Endothelial cell of umbilical vein (primary cell): ENCODE results near the gene TFIP11. TPM values are rescaled to one million over a fixed set of nuclear protein-coding genes. Genes with fewer than 3 reads are reported as not detected.

Experiments
- BruUV-seq: library from RNA; stranded (reverse); fragments of 400-500 nt; replicated peaks from 2 replicates; lab custom pipeline; 2021; lab: Mats Ljungman, UMichigan
- CTCF ChIA-PET: fragments of 300-600, 350-600 bp; sonication (Branson Sonifier 250); formaldehyde crosslinking; loops from one replicate; lab custom pipeline; 2021; ENCODE audit warnings: antibody characterized with exemption, inconsistent platforms; lab: Charles Lee
- POLR2A ChIA-PET: fragments of 300-600, 350-600 bp; sonication (Branson Sonifier 250); formaldehyde crosslinking; loops from one replicate; lab custom pipeline; 2021; ENCODE audit warnings: antibody characterized with exemption, inconsistent platforms; lab: Charles Lee
- DNase-seq: peaks from one replicate; pipeline ENCODE4 v3.0.0-alpha.2; 2011; ENCODE audit warnings: low read depth, low spot score
- FAIRE-seq: peaks from 2 replicates; lab custom pipeline; 2011; peaks lifted over from hg19 to GRCh38; lab: Jason Lieb, UNC
- H2AFZ ChIP-seq: 2 replicates; pipeline ENCODE4 v1.6.0; 2012; ENCODE audit warnings: low read depth, low read length, control low read depth, inconsistent platforms
- H3K27ac ChIP-seq: 2 replicates; pipeline ENCODE4 v1.5.1; 2011; ENCODE audit warnings: low read depth, mild to moderate bottlenecking, control low read depth, low read length, moderate library complexity; ENCODE audit not compliant: insufficient read depth
- H3K27me3 ChIP-seq, 2 experiments: 2 replicates each; pipeline versions ENCODE4 v1.6.0 to v1.6.1; 2011; ENCODE audit warnings: low read length in 2 of 2, mixed read lengths in 1 of 2; ENCODE audit not compliant: control insufficient read depth in 2 of 2, insufficient read depth in 2 of 2
- H3K36me3 ChIP-seq, 2 experiments: 2 replicates in 1 of 2; 3 replicates in 1 of 2; pipeline ENCODE4 v1.5.1; 2011; ENCODE audit warnings: low read length in 2 of 2, mild to moderate bottlenecking in 1 of 2, moderate library complexity in 1 of 2; ENCODE audit not compliant: control insufficient read depth in 2 of 2, insufficient read depth in 2 of 2; ENCODE audit errors: extremely low read depth in 1 of 2
- H3K4me1 ChIP-seq: 3 replicates; pipeline ENCODE4 v1.5.1; 2011; ENCODE audit warnings: mild to moderate bottlenecking, low read length; ENCODE audit not compliant: control insufficient read depth, insufficient read depth; ENCODE audit errors: extremely low read depth
- H3K4me2 ChIP-seq: 2 replicates; pipeline ENCODE4 v1.6.1; 2011; ENCODE audit warnings: low read length, control low read depth, mixed read lengths; ENCODE audit not compliant: insufficient read depth
- H3K4me3 ChIP-seq, 3 experiments: fragments of 200-600 bp in 1 of 3; sonication (generic), shearing (Covaris generic) in 1 of 3; replicated peaks in 1 of 3; 2 replicates each; pipeline ENCODE4 v1.5.1; 2011 to 2016; ENCODE audit warnings: control low read depth in 3 of 3, low read length in 3 of 3, mild to moderate bottlenecking in 2 of 3, inconsistent platforms in 1 of 3, low read depth in 1 of 3, moderate library complexity in 1 of 3; ENCODE audit not compliant: insufficient read depth in 1 of 3
- H3K79me2 ChIP-seq: 2 replicates; pipeline ENCODE4 v1.6.0; 2012; ENCODE audit warnings: low read length, inconsistent platforms; ENCODE audit not compliant: control insufficient read depth, insufficient read depth
- H3K9ac ChIP-seq: replicated peaks from 2 replicates; pipeline ENCODE3; 2011; ENCODE audit warnings: low read length, control low read depth; ENCODE audit not compliant: insufficient read depth; ENCODE audit errors: extremely low read depth
- H3K9me1 ChIP-seq: replicated peaks from 3 replicates; pipeline ENCODE4 v1.6.0; 2011; ENCODE audit warnings: mild to moderate bottlenecking, low read length; ENCODE audit not compliant: control insufficient read depth, insufficient read depth; ENCODE audit errors: extremely low read depth
- H3K9me3 ChIP-seq: replicated peaks from 2 replicates; pipeline ENCODE4 v1.5.1; 2012; ENCODE audit warnings: low read length, inconsistent platforms; ENCODE audit not compliant: control insufficient read depth, insufficient read depth
- H4K20me1 ChIP-seq: replicated peaks from 2 replicates; pipeline ENCODE3; 2011; ENCODE audit warnings: mild to moderate bottlenecking, low read length; ENCODE audit not compliant: control insufficient read depth, insufficient read depth; ENCODE audit errors: extremely low read depth
- EZH2 ChIP-seq: IDR thresholded peaks from 2 replicates; pipeline ENCODE4 v1.6.1; 2012; ENCODE audit warnings: borderline replicate concordance, low read depth, mild to moderate bottlenecking, moderate library complexity, low read length, inconsistent platforms; ENCODE audit not compliant: severe bottlenecking
- FOS ChIP-seq: IDR thresholded peaks from 2 replicates; pipeline ENCODE4 v1.6.1; 2011; ENCODE audit warnings: mild to moderate bottlenecking, low read length, moderate library complexity, borderline replicate concordance; ENCODE audit not compliant: insufficient read depth
- GATA2 ChIP-seq: IDR thresholded peaks from 2 replicates; pipeline ENCODE4 v1.7.0; 2011; ENCODE audit warnings: low read depth, mild to moderate bottlenecking, moderate library complexity, mixed read lengths, low read length; ENCODE audit not compliant: insufficient read length, insufficient read depth
- JUN ChIP-seq: IDR thresholded peaks from 2 replicates; pipeline ENCODE4 v1.6.1; 2011; ENCODE audit warnings: borderline replicate concordance, low read depth; ENCODE audit not compliant: insufficient read length, insufficient read depth
- MAX ChIP-seq: IDR thresholded peaks from 2 replicates; pipeline ENCODE4 v1.6.1; 2011; ENCODE audit not compliant: insufficient read depth, insufficient read length
- MYC ChIP-seq: IDR thresholded peaks from one replicate; pipeline ENCODE4 v1.6.1; 2011; ENCODE audit warnings: mild to moderate bottlenecking, low read depth, low read length
- POLR2A ChIP-seq: IDR thresholded peaks from 2 replicates; pipeline ENCODE4 v1.6.1; 2012; ENCODE audit warnings: low read depth, mild to moderate bottlenecking, control low read depth, low read length
- POLR2AphosphoS5 ChIP-seq: IDR thresholded peaks from 2 replicates; pipeline ENCODE4 v1.6.1; 2012; ENCODE audit warnings: low read depth, mild to moderate bottlenecking, control low read depth, low read length, moderate library complexity; ENCODE audit not compliant: insufficient read depth
- dilution Hi-C: fragments of 300-500 bp; cut with MboI; formaldehyde crosslinking; loops from one replicate; pipeline ENCODE4 v1.15.0; 2019; ENCODE audit warnings: low sequenced_read_pairs; ENCODE audit not compliant: extremely low pct_ligation_motif_present
- intact Hi-C: fragments of 100-400 bp; cut with micrococcal nuclease; formaldehyde crosslinking; loops from one replicate; pipeline ENCODE4 v1.10.0; 2022
- polyA plus RNA-seq, 4 experiments: library from polyadenylated mRNA; depleted of rRNA in 3 of 4; stranded (reverse) in 3 of 4; unstranded in 1 of 4; fragments of >200 nt; gene quantifications; 2 replicates each; pipeline versions ENCODE4 v1.2.1 to v1.2.3, GENCODE V29; 2011 to 2012; ENCODE audit warnings: missing spikeins in 1 of 4
- total RNA-seq: library from RNA; stranded (reverse); gene quantifications from 2 replicates; pipeline ENCODE4 v1.2.3, GENCODE V29; 2021
- TF ChIP-seq, protein P1 (sequence below), 2 donors: IDR thresholded peaks; 1 replicate in 1 of 2; 2 replicates in 1 of 2; pipeline ENCODE4 v1.5.1; 2011; ENCODE audit warnings: low read length in 2 of 2, mild to moderate bottlenecking in 2 of 2, moderate library complexity in 2 of 2, control low read depth in 1 of 2, inconsistent platforms in 1 of 2, low read depth in 1 of 2; ENCODE audit not compliant: insufficient read depth in 1 of 2; ENCODE audit errors: extremely low read depth in 1 of 2

Gene TFIP11
- total and polyA plus RNA-seq, 2 donors (not counting 3 experiments of a cell fraction or from before 2014, with no cell fraction given), result 35.7 to 54.9 TPM

DNA sequence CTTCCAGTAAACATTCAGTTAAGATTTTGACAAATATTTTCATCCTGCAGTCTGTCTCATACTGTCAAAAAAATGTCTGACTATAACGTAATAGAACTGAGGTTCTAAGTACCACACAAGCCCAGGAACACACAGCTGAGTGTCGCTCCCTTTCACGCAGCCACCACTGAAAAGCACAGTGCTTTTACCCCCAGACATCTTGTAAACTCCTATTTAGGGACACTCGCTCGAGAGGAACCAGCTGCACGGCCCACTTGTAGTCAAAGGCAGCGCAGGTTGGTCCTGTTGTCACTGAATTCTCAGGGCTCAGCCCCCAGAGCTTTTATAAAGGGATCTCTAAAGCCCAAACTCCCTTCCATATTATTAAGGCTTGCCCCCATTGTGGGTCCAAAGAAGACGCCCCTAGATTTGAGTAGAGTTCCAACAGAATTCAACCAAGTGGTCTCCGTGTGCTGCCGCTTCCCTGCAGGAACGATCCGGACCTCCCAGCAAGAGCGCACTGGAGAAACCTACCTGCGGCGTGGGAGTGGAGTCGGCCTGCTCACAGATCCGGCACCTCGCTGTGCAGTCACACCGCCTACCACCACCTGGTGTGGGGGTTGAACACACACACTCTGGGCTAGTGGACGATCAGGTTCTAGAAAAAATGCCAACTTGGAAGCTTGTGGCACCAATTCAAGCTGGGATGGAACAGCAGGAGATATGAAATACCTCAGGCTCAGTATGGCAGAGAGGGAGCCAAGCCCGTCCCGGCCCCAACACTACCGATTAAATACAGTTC lies 59.8 kb downstream of the TFIP11 start:
- Histone ChIP-seq H3K4me2 (no peak overlapping the region), H3K9me1 (no peaks in the 10 kb centered on the region), H3K27ac (no peak overlapping the region), H3K9ac (no peak overlapping the region), H3K36me3 (peaks cover 6 to 14% of the 10 kb centered on the region in 2 experiments), H4K20me1 (no peaks in the 10 kb centered on the region), H3K27me3 (no peaks in the 10 kb centered on the region), H2AFZ (no peak overlapping the region), H3K4me1 (no peaks in the 10 kb centered on the region), H3K9me3 (no peaks in the 10 kb centered on the region), H3K4me3 (no peak overlapping the region), H3K79me2 (no peaks in the 10 kb centered on the region)
- no TSS peak for BruUV-seq
- FAIRE-seq (no peak), DNase-seq (no peak)
- POLR2A ChIA-PET, result no interaction called here
- intact Hi-C loops (no loop called here), dilution Hi-C loops (no loop called here)
- no peak for TF ChIP-seq EZH2
- TF ChIP-seq, protein P1, sequence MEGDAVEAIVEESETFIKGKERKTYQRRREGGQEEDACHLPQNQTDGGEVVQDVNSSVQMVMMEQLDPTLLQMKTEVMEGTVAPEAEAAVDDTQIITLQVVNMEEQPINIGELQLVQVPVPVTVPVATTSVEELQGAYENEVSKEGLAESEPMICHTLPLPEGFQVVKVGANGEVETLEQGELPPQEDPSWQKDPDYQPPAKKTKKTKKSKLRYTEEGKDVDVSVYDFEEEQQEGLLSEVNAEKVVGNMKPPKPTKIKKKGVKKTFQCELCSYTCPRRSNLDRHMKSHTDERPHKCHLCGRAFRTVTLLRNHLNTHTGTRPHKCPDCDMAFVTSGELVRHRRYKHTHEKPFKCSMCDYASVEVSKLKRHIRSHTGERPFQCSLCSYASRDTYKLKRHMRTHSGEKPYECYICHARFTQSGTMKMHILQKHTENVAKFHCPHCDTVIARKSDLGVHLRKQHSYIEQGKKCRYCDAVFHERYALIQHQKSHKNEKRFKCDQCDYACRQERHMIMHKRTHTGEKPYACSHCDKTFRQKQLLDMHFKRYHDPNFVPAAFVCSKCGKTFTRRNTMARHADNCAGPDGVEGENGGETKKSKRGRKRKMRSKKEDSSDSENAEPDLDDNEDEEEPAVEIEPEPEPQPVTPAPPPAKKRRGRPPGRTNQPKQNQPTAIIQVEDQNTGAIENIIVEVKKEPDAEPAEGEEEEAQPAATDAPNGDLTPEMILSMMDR (IDR thresholded peaks at IDR 0.05; ENCODE audit: extremely low read depth in 1 of 2, insufficient read depth in 1 of 2, low read depth in 1 of 2, low read length in 2 of 2), result no peak
- no peak for TF ChIP-seq GATA2
- TF ChIP-seq MAX, result no peak
- no peak for TF ChIP-seq POLR2AphosphoS5
- no peak for TF ChIP-seq POLR2A
- no peak for TF ChIP-seq JUN
- TF ChIP-seq FOS, result no peak
- no peak for TF ChIP-seq MYC
- CTCF ChIA-PET, result interaction anchor here (0.9 to 1.1 kb wide), 2 partner anchors 9 to 22 kb away, joined by 3 to 4 read pairs; no protein-coding TSS in a partner anchor
